ENCODE data around the gene MIEN1.
"Not testable (repeated sequence)": the region's sequence is repeated elsewhere in the genome, so short reads cannot be mapped to it uniquely, and the experiment has no call there.

The MIEN1 gene

GRCh38 chr17:39757176-39757662, 26.9 kb upstream of the MIEN1 start:
- in situ Hi-C loops (cut with HindIII; ENCODE audit: low pct_ligation_motif_present, low pct_unique_long_range_greater_than_20kb, low sequenced_read_pairs): no loop called here
- DNase-seq: no peak

- DNase-seq: no peak
- in situ Hi-C loops (cut with HindIII; ENCODE audit: low pct_ligation_motif_present, low pct_unique_long_range_greater_than_20kb, low sequenced_read_pairs): no loop called here
Observed at GRCh38 chr17:39756380-39757079, 26.2 kb upstream of the MIEN1 start.

- DNase-seq: no peak
- in situ Hi-C loops (cut with HindIII; ENCODE audit: low pct_ligation_motif_present, low pct_unique_long_range_greater_than_20kb, low sequenced_read_pairs): no loop called here
Observed at GRCh38 chr17:39755554-39756379, 25.4 kb upstream of the MIEN1 start.

- in situ Hi-C loops (cut with HindIII; ENCODE audit: low pct_ligation_motif_present, low pct_unique_long_range_greater_than_20kb, low sequenced_read_pairs): no loop called here
- no peak for DNase-seq
Observed at GRCh38 chr17:39754958-39755553, 24.7 kb upstream of the MIEN1 start.

- peak; percentile 97 for DNase-seq
- in situ Hi-C loops (cut with HindIII; ENCODE audit: low pct_ligation_motif_present, low pct_unique_long_range_greater_than_20kb, low sequenced_read_pairs): no loop called here
Observed at GRCh38 chr17:39754161-39754957, 24.0 kb upstream of the MIEN1 start.

GRCh38 chr17:39753514-39754160, 23.3 kb upstream of the MIEN1 start:
- in situ Hi-C loops (cut with HindIII; ENCODE audit: low pct_ligation_motif_present, low pct_unique_long_range_greater_than_20kb, low sequenced_read_pairs): no loop called here

GRCh38 chr17:39752241-39752881, 22.0 kb upstream of the MIEN1 start:
- no peak for DNase-seq
- in situ Hi-C loops (cut with HindIII; ENCODE audit: low pct_ligation_motif_present, low pct_unique_long_range_greater_than_20kb, low sequenced_read_pairs): no loop called here

More at GRCh38 chr17:39753514-39754160, 23.3 kb upstream of the MIEN1 start:
- DNase-seq: peak; percentile 50

- in situ Hi-C loops (cut with HindIII; ENCODE audit: low pct_ligation_motif_present, low pct_unique_long_range_greater_than_20kb, low sequenced_read_pairs): no loop called here
- no peak for DNase-seq
Observed at GRCh38 chr17:39751637-39752036, 21.3 kb upstream of the MIEN1 start.

GRCh38 chr17:39751016-39751543, 20.7 kb upstream of the MIEN1 start:
- in situ Hi-C loops (cut with HindIII; ENCODE audit: low pct_ligation_motif_present, low pct_unique_long_range_greater_than_20kb, low sequenced_read_pairs): no loop called here
- DNase-seq: no peak

GRCh38 chr17:39750131-39751015, 20.0 kb upstream of the MIEN1 start:
- DNase-seq: no peak
- in situ Hi-C loops (cut with HindIII; ENCODE audit: low pct_ligation_motif_present, low pct_unique_long_range_greater_than_20kb, low sequenced_read_pairs): no loop called here

GRCh38 chr17:39748444-39749034, 18.2 kb upstream of the MIEN1 start:
- in situ Hi-C loops (cut with HindIII; ENCODE audit: low pct_ligation_motif_present, low pct_unique_long_range_greater_than_20kb, low sequenced_read_pairs); DNase-seq: not testable (repeated sequence)

GRCh38 chr17:39747745-39748144, 17.4 kb upstream of the MIEN1 start:
- in situ Hi-C loops (cut with HindIII; ENCODE audit: low pct_ligation_motif_present, low pct_unique_long_range_greater_than_20kb, low sequenced_read_pairs): no loop called here

GRCh38 chr17:39746145-39746461, 15.8 kb upstream of the MIEN1 start:
- in situ Hi-C loops (cut with HindIII; ENCODE audit: low pct_ligation_motif_present, low pct_unique_long_range_greater_than_20kb, low sequenced_read_pairs): no loop called here
- DNase-seq: no peak

More at GRCh38 chr17:39747745-39748144, 17.4 kb upstream of the MIEN1 start:
- DNase-seq: no peak

- in situ Hi-C loops (cut with HindIII; ENCODE audit: low pct_ligation_motif_present, low pct_unique_long_range_greater_than_20kb, low sequenced_read_pairs): no loop called here
- no peak for DNase-seq
Observed at GRCh38 chr17:39745335-39746144, 15.2 kb upstream of the MIEN1 start.

- in situ Hi-C loops (cut with HindIII; ENCODE audit: low pct_ligation_motif_present, low pct_unique_long_range_greater_than_20kb, low sequenced_read_pairs): no loop called here
- DNase-seq: no peak
Observed at GRCh38 chr17:39744836-39745215, 14.5 kb upstream of the MIEN1 start.
